GM12864 (cell line): ENCODE results near the gene FOXL2.

Experiments used
- DNase-seq: peaks from one replicate; pipeline ENCODE4 v3.0.0-alpha.2; 2011; ENCODE audit warnings: low read depth
- H3K4me3 ChIP-seq: 2 replicates; pipeline ENCODE4 v1.5.1; 2011; ENCODE audit warnings: mild to moderate bottlenecking, low read depth, low read length, control low read depth
- CTCF ChIP-seq: IDR thresholded peaks from 2 replicates; pipeline ENCODE4 v1.5.1; 2011; ENCODE audit warnings: low read depth, mild to moderate bottlenecking, moderate library complexity, low read length, control low read depth, inconsistent platforms; ENCODE audit errors: missing control alignments

Gene FOXL2

GRCh38 chr3:138936741-138937689, 9.9 kb downstream of the FOXL2 start:
- DNase-seq, result no peak
- H3K4me3 ChIP-seq, result no peak overlapping the region
- no peak for TF ChIP-seq CTCF

- TF ChIP-seq CTCF, result peak; percentile 90
- peak overlapping the region; percentile 4; the same call in 1 of the 2 replicates for H3K4me3 ChIP-seq
- no peak for DNase-seq
These were observed 10.8 kb downstream of the FOXL2 start for GRCh38 chr3:138935863-138936740.

GRCh38 chr3:138935505-138935862, 11.5 kb downstream of the FOXL2 start:
- TF ChIP-seq CTCF, result no peak
- DNase-seq, result no peak

GRCh38 chr3:138933981-138934691, 12.8 kb downstream of the FOXL2 start:
- no peak for DNase-seq
- TF ChIP-seq CTCF, result no peak
- no peak overlapping the region for H3K4me3 ChIP-seq

More at GRCh38 chr3:138935505-138935862, 11.5 kb downstream of the FOXL2 start:
- H3K4me3 ChIP-seq, result peak overlapping the region; percentile 4; the same call in 1 of the 2 replicates

GRCh38 chr3:138933068-138933668, 13.8 kb downstream of the FOXL2 start:
- H3K4me3 ChIP-seq, result no peak overlapping the region
- no peak for DNase-seq
- TF ChIP-seq CTCF, result no peak

GRCh38 chr3:138928727-138929372, 18.1 kb downstream of the FOXL2 start:
- DNase-seq, result no peak
- H3K4me3 ChIP-seq, result no peak overlapping the region
- no peak for TF ChIP-seq CTCF
